CD4-positive, alpha-beta memory T cell (primary cell): ENCODE measurements around the gene PROK1. TPM values are rescaled to one million over a fixed set of nuclear protein-coding genes. Genes with fewer than 3 reads are reported as not detected.
"Not testable (repeated sequence)": the region's sequence is repeated elsewhere in the genome, so short reads cannot be mapped to it uniquely, and the experiment has no call there.

Experiments used
- CTCF ChIA-PET: fragments of 350-600 bp; sonication (Branson Sonifier 250); formaldehyde crosslinking; loops from one replicate; lab custom pipeline; 2021; ENCODE audit warnings: inconsistent platforms; ENCODE audit not compliant: partially characterized antibody; lab: Charles Lee
- POLR2A ChIA-PET: fragments of 350-600 bp; sonication (Branson Sonifier 250); formaldehyde crosslinking; loops from one replicate; lab custom pipeline; 2021; ENCODE audit not compliant: partially characterized antibody; lab: Charles Lee
- DNase-seq, 5 donors: peaks; one replicate each; pipeline versions ENCODE4 v3.0.0 to v3.0.0-alpha.2; 2020 to 2022; ENCODE audit warnings: mixed read lengths in 1 of 5
- H3K27ac ChIP-seq: one replicate; pipeline ENCODE4 v1.7.0; 2013; ENCODE audit warnings: low read depth, low read length
- H3K27me3 ChIP-seq: 2 replicates; pipeline ENCODE4 v1.7.0; 2013; ENCODE audit warnings: mild to moderate bottlenecking, low read length, moderate library complexity; ENCODE audit not compliant: insufficient read depth
- H3K36me3 ChIP-seq: 2 replicates; pipeline ENCODE4 v1.7.0; 2013; ENCODE audit warnings: mild to moderate bottlenecking, low read length, moderate library complexity; ENCODE audit not compliant: insufficient read depth
- H3K4me1 ChIP-seq: 2 replicates; pipeline ENCODE4 v1.7.0; 2013; ENCODE audit warnings: mild to moderate bottlenecking, low read length, moderate library complexity; ENCODE audit not compliant: insufficient read depth
- H3K4me3 ChIP-seq, 2 donors: one replicate each; pipeline ENCODE4 v1.7.0; 2013; ENCODE audit warnings: low read length in 2 of 2, mild to moderate bottlenecking in 1 of 2
- H3K9me3 ChIP-seq, 2 donors: one replicate each; pipeline ENCODE4 v1.7.0; 2013; ENCODE audit warnings: low read length in 2 of 2, control low read depth in 1 of 2; ENCODE audit not compliant: control insufficient read depth in 1 of 2
- H3K27ac Mint-ChIP-seq, 7 donors: one replicate each; pipeline ENCODE4 v1.8.0; 2020 to 2021; ENCODE audit warnings: mixed read lengths in 7 of 7, mild to moderate bottlenecking in 6 of 7, inconsistent platforms in 3 of 7, moderate library complexity in 3 of 7
- H3K27me3 Mint-ChIP-seq, 2 donors: one replicate each; pipeline ENCODE4 v1.8.0; 2020 to 2021; ENCODE audit warnings: mixed read lengths in 2 of 2
- H3K36me3 Mint-ChIP-seq, 2 donors: one replicate each; pipeline ENCODE4 v1.8.0; 2020 to 2021; ENCODE audit warnings: mixed read lengths in 2 of 2, inconsistent platforms in 1 of 2, mild to moderate bottlenecking in 1 of 2
- H3K4me1 Mint-ChIP-seq, 4 donors: one replicate each; pipeline ENCODE4 v1.8.0; 2020 to 2021; ENCODE audit warnings: mixed read lengths in 4 of 4, mild to moderate bottlenecking in 1 of 4
- H3K4me3 Mint-ChIP-seq, 8 donors: one replicate each; pipeline ENCODE4 v1.8.0; 2020 to 2021; ENCODE audit warnings: mixed read lengths in 8 of 8, mild to moderate bottlenecking in 7 of 8, moderate library complexity in 6 of 8, inconsistent platforms in 3 of 8
- H3K9me3 Mint-ChIP-seq, 8 donors: one replicate each; pipeline ENCODE4 v1.8.0; 2020 to 2021; ENCODE audit warnings: mixed read lengths in 8 of 8, mild to moderate bottlenecking in 5 of 8, inconsistent platforms in 3 of 8, moderate library complexity in 1 of 8
- intact Hi-C: fragments of 100-400 bp; cut with micrococcal nuclease; formaldehyde crosslinking; loops from one replicate; pipeline ENCODE4 v1.15.1; 2023
- polyA plus RNA-seq, 2 donors: library from polyadenylated mRNA; unstranded; fragments of 300-500 nt; fragmentation: Illumina TruSeq; gene quantifications; one replicate each; pipeline ENCODE4 v1.2.3, GENCODE V29; 2021
- total RNA-seq, 2 experiments: library from RNA; stranded (reverse); gene quantifications; one replicate each; pipeline ENCODE4 v1.2.3, GENCODE V29; 2021

The PROK1 gene
- total and polyA plus RNA-seq, 4 experiments from 2014 or later, result not detected

DNA sequence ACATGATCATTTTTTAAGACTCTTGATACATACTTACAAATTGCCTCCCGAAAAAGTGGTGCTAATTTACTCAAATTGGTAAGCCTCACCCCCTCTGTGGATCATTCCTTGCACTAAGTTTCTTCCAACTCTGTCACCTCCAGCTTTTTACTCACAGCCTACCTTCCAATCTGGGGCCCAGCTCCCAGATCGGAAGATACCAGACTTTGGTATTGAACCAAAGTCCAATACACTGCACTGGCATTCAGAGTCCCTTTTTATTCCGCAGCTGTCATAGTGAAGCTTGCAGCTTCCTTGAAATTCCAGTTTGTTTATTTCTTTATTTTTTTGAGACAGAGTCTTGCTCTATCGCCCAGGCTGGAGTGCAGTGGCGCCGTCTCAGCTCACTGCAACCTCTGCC is 41.6 kb upstream of the PROK1 start:
- Histone ChIP-seq H3K4me1 (peaks cover 31% of the 10 kb centered on the region), H3K36me3 (peaks cover 8% of the 10 kb centered on the region), H3K9me3 (no peaks in the 10 kb centered on the region), H3K27ac (no peak overlapping the region), H3K4me3 (no peak overlapping the region), H3K27me3 (no peaks in the 10 kb centered on the region)
- intact Hi-C loops, result loop anchor here (2.0 kb wide), 1 partner anchor 207 kb away; no protein-coding TSS in a partner anchor
- POLR2A ChIA-PET, result interaction anchor here (1.2 to 4.9 kb wide), 3 partner anchors 70 to 349 kb away, joined by 3 to 60 read pairs (median 3); partner anchors contain the start of gene RBM15
- no peaks in the 10 kb centered on the region for H3K27me3 Mint-ChIP-seq
- peaks cover 18 to 37% (median 25%) of the 10 kb centered on the region in 4 donors for H3K4me1 Mint-ChIP-seq
- peaks cover under 1 to 18% of the 10 kb centered on the region in 2 donors for H3K36me3 Mint-ChIP-seq
- peaks cover 0 to 2% (median 0%) of the 10 kb centered on the region in 8 donors for H3K9me3 Mint-ChIP-seq
- H3K27ac Mint-ChIP-seq, result peak overlapping the region in 3 of 7 donors; percentile 3 to 31 (median 12)
- DNase-seq, result no peak
- CTCF ChIA-PET, result interaction anchor here (0.9 to 9.3 kb wide), 15 partner anchors 11 to 814 kb away, joined by 3 to 73 read pairs (median 6); partner anchors contain the start of genes KCNC4 and RBM15
- H3K4me3 Mint-ChIP-seq, result peak overlapping the region in 6 of 8 donors; percentile 20 to 70 (median 40)

DNA sequence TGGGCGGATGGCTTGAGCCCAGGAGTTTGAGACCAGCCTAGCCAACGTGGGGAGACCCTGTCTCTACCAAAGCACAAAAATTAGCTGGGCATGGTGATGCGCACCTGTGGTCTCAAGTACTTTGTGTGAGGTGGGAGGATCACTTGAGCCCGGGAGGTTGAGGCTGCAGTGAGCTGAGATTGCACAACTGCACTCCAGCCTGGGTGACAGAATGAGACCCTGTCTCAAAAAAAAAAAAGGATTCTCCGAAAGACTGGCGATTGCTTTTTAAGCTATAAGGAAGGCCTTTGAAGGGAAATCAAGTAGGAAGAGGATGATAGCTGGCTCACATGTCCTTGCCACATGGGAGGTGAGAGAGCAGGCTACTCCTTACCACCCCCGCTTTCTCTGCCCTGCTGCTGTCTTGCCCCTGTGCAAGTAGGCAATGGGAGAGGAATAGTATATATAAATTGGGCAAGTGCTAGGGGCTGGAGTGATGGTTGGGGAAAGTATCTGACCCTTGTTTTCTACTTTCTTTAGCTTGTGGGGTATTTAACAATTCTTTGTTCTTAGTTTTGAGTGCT is 39.7 kb upstream of the PROK1 start:
- ChIA-PET CTCF (interaction anchor here (0.7 to 9.3 kb wide), 24 partner anchors 7 to 417 kb away, joined by 3 to 73 read pairs (median 6); partner anchors contain the start of genes KCNC4 and RBM15), POLR2A (interaction anchor here (1.1 to 1.8 kb wide), 2 partner anchors 73 to 85 kb away, joined by 4 read pairs; no protein-coding TSS in a partner anchor)
- DNase-seq, result no peak
- Mint-ChIP-seq H3K4me1 (peaks cover 13 to 32% (median 22%) of the 10 kb centered on the region in 4 donors), H3K36me3 (peaks cover 0 to 12% of the 10 kb centered on the region in 2 donors), H3K9me3 (peaks cover 0 to 2% (median 0%) of the 10 kb centered on the region in 8 donors), H3K27me3 (no peaks in the 10 kb centered on the region), H3K27ac (no peak overlapping the region), H3K4me3 (no peak overlapping the region)
- Histone ChIP-seq H3K27me3 (no peaks in the 10 kb centered on the region), H3K36me3 (no peaks in the 10 kb centered on the region), H3K27ac (no peak overlapping the region), H3K4me3 (no peak overlapping the region), H3K9me3 (no peaks in the 10 kb centered on the region), H3K4me1 (peaks cover 22% of the 10 kb centered on the region)
- intact Hi-C loops, result loop anchor here (5.0 kb wide), 1 partner anchor 206 kb away; no protein-coding TSS in a partner anchor

DNA sequence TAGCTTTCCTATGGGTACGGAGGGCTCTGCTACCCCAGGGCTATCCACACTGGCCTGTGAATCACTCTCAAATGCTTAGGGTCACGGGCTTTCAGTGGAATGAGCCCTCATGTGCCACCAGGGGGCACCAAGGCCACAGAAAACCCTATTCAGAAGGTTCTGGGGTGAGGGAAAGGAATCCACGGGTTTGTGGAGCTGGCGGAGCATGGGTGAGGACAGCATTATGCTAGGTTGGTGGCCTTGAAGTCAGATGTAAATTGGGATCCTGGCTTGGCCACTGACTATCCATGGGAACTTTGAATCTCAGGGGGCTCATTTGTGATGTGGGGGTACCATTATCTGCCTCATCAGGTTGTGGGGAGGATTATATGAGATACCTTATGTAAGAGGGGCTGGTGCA is 38.4 kb upstream of the PROK1 start:
- Histone ChIP-seq H3K27me3 (no peaks in the 10 kb centered on the region), H3K4me1 (peaks cover 15% of the 10 kb centered on the region), H3K36me3 (no peaks in the 10 kb centered on the region), H3K27ac (no peak overlapping the region), H3K4me3 (no peak overlapping the region), H3K9me3 (no peaks in the 10 kb centered on the region)
- H3K9me3 Mint-ChIP-seq, result no peaks in the 10 kb centered on the region
- ChIA-PET POLR2A (interaction anchor here (1.0 to 1.8 kb wide), 2 partner anchors 74 to 84 kb away, joined by 3 to 4 read pairs; no protein-coding TSS in a partner anchor), CTCF (interaction anchor here (0.6 to 9.3 kb wide), 26 partner anchors 8 to 415 kb away, joined by 3 to 73 read pairs (median 6); partner anchors contain the start of genes KCNC4 and RBM15)
- H3K36me3 Mint-ChIP-seq, result peaks cover 0 to 3% of the 10 kb centered on the region in 2 donors
- intact Hi-C loops, result loop anchor here (1.0 to 5.0 kb wide), 4 partner anchors 48 to 370 kb away; no protein-coding TSS in a partner anchor
- peak; percentile 52 to 63 (median 56) for DNase-seq
- no peaks in the 10 kb centered on the region for H3K27me3 Mint-ChIP-seq
- H3K4me1 Mint-ChIP-seq, result peaks cover 10 to 19% (median 13%) of the 10 kb centered on the region in 4 donors
- H3K27ac Mint-ChIP-seq, result peak overlapping the region in 4 of 7 donors; percentile 5 to 84 (median 49)
- no peak overlapping the region for H3K4me3 Mint-ChIP-seq

DNA sequence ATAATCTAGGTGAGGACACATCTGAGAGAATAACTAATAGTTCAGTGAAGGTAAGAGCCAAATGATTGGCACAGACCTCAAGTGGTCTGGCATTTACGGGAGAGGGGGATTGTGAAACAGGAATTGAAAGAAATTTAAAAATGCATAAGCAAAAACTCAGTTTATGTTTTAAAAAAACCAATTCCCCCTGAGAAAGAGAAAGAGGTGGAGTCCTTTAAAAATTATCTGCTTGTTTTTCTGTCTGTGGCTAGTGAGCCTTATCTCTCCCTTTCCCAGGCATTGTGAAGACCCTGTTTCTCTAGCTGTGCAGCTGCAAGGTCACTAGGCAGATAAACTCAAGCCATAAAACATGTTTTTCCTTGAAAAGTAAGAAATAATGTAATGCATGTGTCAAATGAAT is 37.9 kb upstream of the PROK1 start:
- H3K27ac ChIP-seq, H3K4me3 ChIP-seq, H3K36me3 ChIP-seq, H3K27me3 ChIP-seq, H3K4me3 Mint-ChIP-seq, H3K9me3 Mint-ChIP-seq, H3K27me3 Mint-ChIP-seq, H3K9me3 ChIP-seq, DNase-seq, H3K36me3 Mint-ChIP-seq: not testable (repeated sequence)
- ChIA-PET POLR2A (interaction anchor here (1.0 to 1.8 kb wide), 2 partner anchors 75 to 83 kb away, joined by 3 to 4 read pairs; no protein-coding TSS in a partner anchor), CTCF (interaction anchor here (1.3 to 9.3 kb wide), 19 partner anchors 8 to 217 kb away, joined by 3 to 73 read pairs (median 8); partner anchors contain the start of genes KCNC4 and RBM15)
- H3K4me1 ChIP-seq, result peaks cover 13% of the 10 kb centered on the region
- Mint-ChIP-seq H3K4me1 (peaks cover 8 to 14% (median 9%) of the 10 kb centered on the region in 4 donors), H3K27ac (peak overlapping the region in 2 of 7 donors; percentile 5 to 84)
- intact Hi-C loops, result loop anchor here (2.0 to 5.0 kb wide), 2 partner anchors 204 to 370 kb away; no protein-coding TSS in a partner anchor

DNA sequence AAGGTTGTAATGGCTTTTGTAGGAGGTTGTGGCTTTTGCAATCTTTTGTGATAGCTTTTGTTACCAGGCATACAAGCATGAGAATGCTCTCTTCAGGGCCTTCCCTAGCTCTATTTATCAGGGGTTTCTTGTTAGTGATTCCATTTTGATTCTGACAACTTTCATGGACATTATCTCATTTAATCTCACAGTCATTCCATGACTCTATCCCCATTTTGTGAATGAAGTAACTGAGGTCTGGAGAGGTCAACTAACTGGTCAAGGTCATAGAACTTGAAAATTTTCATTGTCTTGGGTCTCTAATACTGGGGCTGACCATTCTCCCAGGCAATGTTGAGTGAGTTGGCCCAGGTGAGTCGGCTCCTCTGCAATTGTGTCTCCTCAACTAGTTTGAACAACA is 32.2 kb upstream of the PROK1 start:
- no peaks in the 10 kb centered on the region for H3K9me3 ChIP-seq
- no peaks in the 10 kb centered on the region for H3K4me1 ChIP-seq
- Mint-ChIP-seq H3K9me3 (peaks cover 0 to 1% (median 0%) of the 10 kb centered on the region in 8 donors), H3K27me3 (peaks cover 0 to 2% of the 10 kb centered on the region in 2 donors), H3K4me3 (no peak overlapping the region), H3K4me1 (no peaks in the 10 kb centered on the region), H3K27ac (no peak overlapping the region), H3K36me3 (no peaks in the 10 kb centered on the region)
- no peak for DNase-seq
- no peak overlapping the region for H3K4me3 ChIP-seq
- no peak overlapping the region for H3K27ac ChIP-seq
- CTCF ChIA-PET, result no interaction called here
- no peaks in the 10 kb centered on the region for H3K36me3 ChIP-seq
- POLR2A ChIA-PET, result no interaction called here
- H3K27me3 ChIP-seq, result no peaks in the 10 kb centered on the region
- intact Hi-C loops, result no loop called here

DNA sequence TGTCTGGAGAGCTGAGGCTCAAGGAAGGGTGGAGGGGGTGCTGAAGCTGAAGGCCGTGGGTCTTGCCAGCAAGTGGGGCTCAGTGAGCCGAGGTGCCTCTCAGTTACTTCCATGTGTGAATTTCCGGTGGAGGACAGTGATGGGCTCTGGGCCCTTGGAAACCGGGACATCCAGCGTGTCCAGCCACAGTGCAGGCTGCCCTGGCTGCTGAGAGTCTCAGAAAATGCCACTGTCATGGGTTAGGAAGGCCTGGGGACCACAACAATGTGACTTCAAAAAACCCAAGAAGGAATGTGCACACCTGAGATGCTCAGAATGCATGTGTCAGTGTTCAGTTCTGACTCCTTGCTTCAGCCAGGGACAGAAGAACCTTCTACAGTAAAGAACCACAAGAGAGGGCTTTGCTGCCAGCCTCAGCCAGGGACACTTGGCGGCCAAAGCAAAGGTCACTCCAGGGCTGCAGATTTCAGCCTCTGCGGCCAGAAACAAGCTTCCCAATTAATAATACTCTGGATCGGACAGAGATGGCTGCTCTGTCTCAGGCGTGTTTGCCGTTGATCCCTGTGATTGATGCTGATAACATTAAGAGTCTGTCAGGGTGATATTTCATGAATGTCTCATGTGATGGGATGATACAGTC is 30.8 kb upstream of the PROK1 start:
- H3K27ac Mint-ChIP-seq, result no peak overlapping the region

More for the DNA sequence above, 30.8 kb upstream of the PROK1 start:
- Histone ChIP-seq H3K4me3 (no peak overlapping the region), H3K9me3 (no peaks in the 10 kb centered on the region), H3K27me3 (no peaks in the 10 kb centered on the region), H3K27ac (no peak overlapping the region), H3K4me1 (no peaks in the 10 kb centered on the region), H3K36me3 (no peaks in the 10 kb centered on the region)
- intact Hi-C loops, result no loop called here
- H3K9me3 Mint-ChIP-seq, result peaks cover 0 to 1% (median 0%) of the 10 kb centered on the region in 8 donors
- peaks cover 0 to 2% of the 10 kb centered on the region in 2 donors for H3K27me3 Mint-ChIP-seq
- POLR2A ChIA-PET, result no interaction called here
- no peaks in the 10 kb centered on the region for H3K4me1 Mint-ChIP-seq
- no peaks in the 10 kb centered on the region for H3K36me3 Mint-ChIP-seq
- H3K4me3 Mint-ChIP-seq, result no peak overlapping the region
- CTCF ChIA-PET, result interaction anchor here (0.7 to 1.7 kb wide), 3 partner anchors 8 to 22 kb away, joined by 3 to 8 read pairs (median 4); no protein-coding TSS in a partner anchor
- DNase-seq, result no peak
